Kidney (tissue), 14 donors: Measurements from ENCODE around the gene ZBTB8B. TPM values are rescaled to one million over a fixed set of nuclear protein-coding genes. Genes with fewer than 3 reads are reported as not detected.
A peak's percentile ranks its signal among the peaks of the same experiment; 100 is the strongest.

Experiments used
- DNase-seq, 5 donors: peaks; one replicate each; pipeline ENCODE4 v3.0.0-alpha.2; 2013 to 2020
- FAIRE-seq: peaks from 2 replicates; lab custom pipeline; 2012; peaks lifted over from hg19 to GRCh38; lab: Jason Lieb, UNC
- H3K27ac ChIP-seq, 2 donors: one replicate each; pipeline ENCODE4 v1.7.0; 2013; ENCODE audit warnings: low read depth in 2 of 2, low read length in 2 of 2, inconsistent platforms in 1 of 2
- H3K27me3 ChIP-seq: one replicate; pipeline ENCODE4 v1.7.1; 2013; ENCODE audit warnings: low read length, inconsistent platforms; ENCODE audit not compliant: control insufficient read depth, insufficient read depth
- H3K36me3 ChIP-seq, 3 donors: one replicate each; pipeline versions ENCODE4 v1.7.0 to v1.7.1; 2013; ENCODE audit warnings: low read length in 3 of 3, control low read depth in 1 of 3, inconsistent platforms in 1 of 3; ENCODE audit not compliant: insufficient read depth in 3 of 3, control insufficient read depth in 2 of 3
- H3K4me1 ChIP-seq, 3 donors: one replicate each; pipeline versions ENCODE4 v1.7.0 to v1.7.1; 2013; ENCODE audit warnings: low read length in 3 of 3, inconsistent platforms in 1 of 3, low read depth in 1 of 3; ENCODE audit not compliant: control insufficient read depth in 2 of 3, insufficient read depth in 2 of 3
- H3K4me3 ChIP-seq, 3 donors: one replicate each; pipeline versions ENCODE4 v1.7.0 to v1.8.1; 2013; ENCODE audit warnings: low read length in 3 of 3, control low read depth in 1 of 3, inconsistent platforms in 1 of 3
- H3K9ac ChIP-seq, 3 donors: one replicate each; pipeline versions ENCODE4 v1.7.0 to v1.7.1; 2013; ENCODE audit warnings: low read length in 3 of 3, control low read depth in 1 of 3, inconsistent platforms in 1 of 3
- H3K9me3 ChIP-seq, 3 donors: one replicate each; pipeline versions ENCODE4 v1.7.0 to v1.7.1; 2013; ENCODE audit warnings: low read length in 3 of 3, control low read depth in 1 of 3, inconsistent platforms in 1 of 3; ENCODE audit not compliant: control insufficient read depth in 2 of 3, insufficient read depth in 1 of 3
- CTCF ChIP-seq: IDR thresholded peaks from 3 replicates; pipeline ENCODE4 v1.5.1; 2012; ENCODE audit warnings: mild to moderate bottlenecking, moderate library complexity, borderline replicate concordance; ENCODE audit not compliant: insufficient read depth; ENCODE audit errors: extremely low read depth
- intact Hi-C: fragments of 100-400 bp; cut with DNase I; formaldehyde crosslinking; loops from one replicate; pipeline ENCODE4 v1.11.1; 2022
- polyA plus RNA-seq: library from polyadenylated mRNA; stranded (reverse); fragments of 350-450 nt; fragmentation: Illumina TruSeq; extraction: RNeasy Lipid Tissue Mini Kit (QIAGEN cat#74804); gene quantifications from one replicate; pipeline ENCODE4 v1.2.3, GENCODE V29; 2014; ENCODE audit warnings: low read depth, low replicate concordance; ENCODE audit not compliant: insufficient read depth
- total RNA-seq: library from RNA; stranded (reverse); fragmentation: NEBNext Ultra II Directional; extraction: Animal tissue kit (Norgen Biotek cat#: 25700); gene quantifications from one replicate; pipeline ENCODE4 v1.2.1, GENCODE V29; 2021
- donor health status: control.
- donor health status: control.
- donor health status: control.
- donor health status: control.
- donor health status: control.
- donor health status: DM: yes; HTN: yes; CAD: no.
- donor health status: Normal renal cell carcinoma (clear cell type).

ZBTB8B gene
- total and polyA plus RNA-seq, 2 donors from 2014 or later, result 0.03 to 0.06 TPM

DNA sequence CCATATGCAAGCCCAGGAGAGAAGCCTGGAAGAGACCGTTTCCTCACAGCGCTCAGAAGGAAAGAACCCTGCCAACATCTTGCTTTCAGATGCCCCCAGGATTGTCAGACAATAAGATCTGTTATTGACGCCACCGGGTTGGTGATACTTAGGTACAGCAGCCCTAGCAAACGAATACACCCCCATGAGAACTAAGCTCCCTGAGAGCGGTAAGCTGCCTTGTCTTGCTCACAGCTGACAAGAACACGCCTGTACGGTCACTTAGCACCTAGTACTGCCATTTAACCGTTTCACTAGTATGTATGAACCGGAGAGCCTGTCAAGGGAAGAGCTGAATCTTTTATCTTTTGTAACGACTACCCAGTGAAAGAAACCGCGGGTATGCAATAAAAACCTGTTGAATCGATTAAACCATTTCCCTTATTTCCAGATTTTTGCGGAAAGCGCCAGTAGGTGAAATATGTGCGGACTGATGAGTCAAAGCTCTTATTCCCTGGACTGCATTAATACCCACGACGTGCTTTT lies 619 bp upstream of the ZBTB8B start:
- no peaks in the 10 kb centered on the region for H3K36me3 ChIP-seq
- no peak for FAIRE-seq
- H3K27ac ChIP-seq, result no peak overlapping the region
- intact Hi-C loops, result no loop called here
- no peak for TF ChIP-seq CTCF
- H3K9me3 ChIP-seq, result no peaks in the 10 kb centered on the region
- H3K4me3 ChIP-seq, result peak overlapping the region; percentile 44 to 88 (median 69)
- peak in 3 of 5 donors; percentile 41 to 51 (median 49) for DNase-seq
- H3K4me1 ChIP-seq, result peaks cover 0 to 7% (median 0%) of the 10 kb centered on the region in 3 donors
- H3K9ac ChIP-seq, result peak overlapping the region in 2 of 3 donors; percentile 38 to 73
- no peaks in the 10 kb centered on the region for H3K27me3 ChIP-seq

DNA sequence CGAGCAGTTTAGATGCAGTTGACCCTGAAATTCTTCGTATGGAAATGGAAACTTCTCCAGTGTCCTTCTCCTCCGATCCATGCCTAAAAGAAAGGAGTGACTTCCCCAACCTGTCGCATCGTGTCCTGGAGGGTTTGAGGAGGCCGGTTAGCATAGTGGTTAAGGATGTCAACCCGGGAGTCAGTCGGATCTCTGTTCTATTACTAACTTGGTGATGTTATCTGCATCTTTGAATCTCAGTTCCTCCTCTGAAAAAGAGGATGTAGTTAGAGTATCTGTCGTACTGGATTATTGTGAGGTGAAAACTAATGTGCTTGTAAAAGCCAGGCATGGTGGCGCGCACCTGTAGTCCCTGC lies 684 bp downstream of the ZBTB8B start:
- H3K9me3 ChIP-seq, result no peaks in the 10 kb centered on the region
- no peak overlapping the region for H3K27ac ChIP-seq
- DNase-seq (no peak), FAIRE-seq (no peak)
- peaks cover 0 to 7% (median 0%) of the 10 kb centered on the region in 3 donors for H3K4me1 ChIP-seq
- H3K9ac ChIP-seq, result no peak overlapping the region
- TF ChIP-seq CTCF, result no peak
- H3K27me3 ChIP-seq, result no peaks in the 10 kb centered on the region
- peak overlapping the region in 2 of 3 donors; percentile 36 to 69 for H3K4me3 ChIP-seq
- intact Hi-C loops, result no loop called here
- H3K36me3 ChIP-seq, result no peaks in the 10 kb centered on the region

DNA sequence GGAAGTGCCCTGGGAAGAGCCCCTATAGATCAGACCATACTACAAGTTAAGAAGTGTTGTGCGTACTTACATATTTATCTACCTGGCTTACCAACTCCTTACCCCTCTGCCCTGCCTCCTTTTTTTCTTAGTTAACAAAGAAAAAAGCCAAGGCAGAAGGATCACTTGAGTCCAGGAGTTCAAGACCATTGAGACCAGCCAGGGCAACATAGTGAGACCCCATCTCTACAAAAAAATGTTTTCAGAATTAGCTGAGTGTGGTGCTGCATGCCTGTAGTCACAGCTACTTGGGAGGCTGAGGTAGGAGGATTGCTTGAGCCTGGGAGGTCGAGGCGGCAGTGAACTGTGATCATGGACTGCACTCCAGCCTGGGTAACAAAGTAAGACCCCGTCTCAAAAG lies 1.9 kb downstream of the ZBTB8B start:
- Histone ChIP-seq H3K27me3 (no peaks in the 10 kb centered on the region), H3K9me3 (peaks cover 0 to 1% (median 0%) of the 10 kb centered on the region in 3 donors), H3K4me3 (no peak overlapping the region), H3K36me3 (peaks cover 0 to 3% (median 0%) of the 10 kb centered on the region in 3 donors), H3K27ac (no peak overlapping the region), H3K9ac (no peak overlapping the region), H3K4me1 (peaks cover 0 to 7% (median 0%) of the 10 kb centered on the region in 3 donors)
- FAIRE-seq, result no peak
- intact Hi-C loops, result no loop called here
- TF ChIP-seq CTCF, result no peak
- DNase-seq, result no peak

- FAIRE-seq (no peak), DNase-seq (no peak)
- Histone ChIP-seq H3K9me3 (peaks cover 0 to 1% (median 0%) of the 10 kb centered on the region in 3 donors), H3K4me1 (peaks cover 0 to 7% (median 0%) of the 10 kb centered on the region in 3 donors), H3K9ac (no peak overlapping the region), H3K36me3 (peaks cover 0 to 3% (median 0%) of the 10 kb centered on the region in 3 donors), H3K27me3 (no peaks in the 10 kb centered on the region), H3K27ac (no peak overlapping the region), H3K4me3 (no peak overlapping the region)
- no peak for TF ChIP-seq CTCF
- intact Hi-C loops, result no loop called here
Observed at GRCh38 chr1:32468791-32469190, 3.9 kb downstream of the ZBTB8B start.
